Measurements from ENCODE around the gene MMUT. TPM values are rescaled to one million over a fixed set of nuclear protein-coding genes. Genes with fewer than 3 reads are reported as not detected.

MMUT gene
- polyA plus RNA-seq, 1 experiment: 10.2 TPM

- Histone ChIP-seq H3K4me3 (ENCODE audit: low read depth, low read length) (no peak overlapping the region), H3K27me3 (ENCODE audit: control insufficient read depth, insufficient read depth, low read length) (no peaks in the 10 kb centered on the region), H3K36me3 (ENCODE audit: control insufficient read depth, insufficient read depth, low read length) (no peaks in the 10 kb centered on the region)
- POLR2A ChIA-PET: no interaction called here
- TF ChIP-seq, protein P1, sequence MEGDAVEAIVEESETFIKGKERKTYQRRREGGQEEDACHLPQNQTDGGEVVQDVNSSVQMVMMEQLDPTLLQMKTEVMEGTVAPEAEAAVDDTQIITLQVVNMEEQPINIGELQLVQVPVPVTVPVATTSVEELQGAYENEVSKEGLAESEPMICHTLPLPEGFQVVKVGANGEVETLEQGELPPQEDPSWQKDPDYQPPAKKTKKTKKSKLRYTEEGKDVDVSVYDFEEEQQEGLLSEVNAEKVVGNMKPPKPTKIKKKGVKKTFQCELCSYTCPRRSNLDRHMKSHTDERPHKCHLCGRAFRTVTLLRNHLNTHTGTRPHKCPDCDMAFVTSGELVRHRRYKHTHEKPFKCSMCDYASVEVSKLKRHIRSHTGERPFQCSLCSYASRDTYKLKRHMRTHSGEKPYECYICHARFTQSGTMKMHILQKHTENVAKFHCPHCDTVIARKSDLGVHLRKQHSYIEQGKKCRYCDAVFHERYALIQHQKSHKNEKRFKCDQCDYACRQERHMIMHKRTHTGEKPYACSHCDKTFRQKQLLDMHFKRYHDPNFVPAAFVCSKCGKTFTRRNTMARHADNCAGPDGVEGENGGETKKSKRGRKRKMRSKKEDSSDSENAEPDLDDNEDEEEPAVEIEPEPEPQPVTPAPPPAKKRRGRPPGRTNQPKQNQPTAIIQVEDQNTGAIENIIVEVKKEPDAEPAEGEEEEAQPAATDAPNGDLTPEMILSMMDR (IDR thresholded peaks at IDR 0.05; ENCODE audit: insufficient read depth, low read depth, low read length): no peak
- DNase-seq (ENCODE audit: low read depth): no peak
- CTCF ChIA-PET: no interaction called here
These were observed 5.0 kb upstream of the MMUT start for GRCh38 chr6:49468042-49468441.

- no peaks in the 10 kb centered on the region for H3K36me3 ChIP-seq (ENCODE audit: control insufficient read depth, insufficient read depth, low read length)
- no peak overlapping the region for H3K4me3 ChIP-seq (ENCODE audit: low read depth, low read length)
- TF ChIP-seq, protein P1 (IDR thresholded peaks at IDR 0.05; ENCODE audit: insufficient read depth, low read depth, low read length): no peak
- H3K27me3 ChIP-seq (ENCODE audit: control insufficient read depth, insufficient read depth, low read length): no peaks in the 10 kb centered on the region
- POLR2A ChIA-PET: no interaction called here
- CTCF ChIA-PET: interaction anchor here (0.6 kb wide), 1 partner anchor 376 kb away, joined by 3 read pairs; no protein-coding TSS in a partner anchor
- no peak for DNase-seq (ENCODE audit: low read depth)
These were observed 1.6 kb upstream of the MMUT start for GRCh38 chr6:49464691-49465090.

DNA sequence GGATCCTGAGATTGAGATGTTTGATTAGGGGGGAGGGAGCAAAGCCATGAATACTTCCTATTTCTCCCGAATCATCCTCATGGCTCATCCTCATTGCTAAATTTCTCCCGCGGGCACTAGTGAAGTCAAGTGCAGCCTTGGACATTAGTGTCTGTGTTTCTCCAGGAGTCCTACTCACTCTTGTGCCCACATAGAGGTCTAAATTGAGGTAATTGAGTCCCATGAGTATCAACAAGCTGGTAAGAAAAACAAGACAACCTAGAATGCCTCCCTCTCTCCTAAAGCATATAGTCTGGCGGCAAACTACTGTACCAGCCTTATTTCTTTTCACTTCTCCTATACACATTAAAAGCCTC is 537 bp upstream of the MMUT start:
- TF ChIP-seq, protein P1 (IDR thresholded peaks at IDR 0.05; ENCODE audit: insufficient read depth, low read depth, low read length): no peak
- Histone ChIP-seq H3K4me3 (ENCODE audit: low read depth, low read length) (peak overlapping the region; percentile 55), H3K27me3 (ENCODE audit: control insufficient read depth, insufficient read depth, low read length) (no peaks in the 10 kb centered on the region), H3K36me3 (ENCODE audit: control insufficient read depth, insufficient read depth, low read length) (no peaks in the 10 kb centered on the region)
- no peak for DNase-seq (ENCODE audit: low read depth)
- ChIA-PET POLR2A (no interaction called here), CTCF (no interaction called here)

DNA sequence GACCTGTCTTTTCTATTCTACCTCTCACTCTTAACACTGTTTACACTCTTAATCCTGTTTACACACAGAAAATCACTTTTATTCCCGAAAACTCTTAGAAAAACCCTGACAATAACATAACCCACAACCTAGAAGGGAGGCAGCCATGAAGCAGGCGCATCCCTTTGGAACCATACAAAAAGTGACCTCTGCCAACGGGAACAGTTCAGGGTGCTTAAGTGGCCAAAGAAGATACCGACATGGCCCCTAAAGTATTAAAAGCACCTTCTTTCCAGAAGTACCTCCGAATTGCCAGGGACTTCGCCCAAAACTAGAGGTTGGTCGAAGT is 490 bp downstream of the MMUT start:
- no peaks in the 10 kb centered on the region; the same call in 1 of the 2 replicates for H3K36me3 ChIP-seq (ENCODE audit: control insufficient read depth, insufficient read depth, low read length)

GRCh38 chr6:49462071-49462470 is 982 bp downstream of the MMUT start:
- DNase-seq (ENCODE audit: low read depth): no peak
- Histone ChIP-seq H3K4me3 (ENCODE audit: low read depth, low read length) (peak overlapping the region; percentile 55), H3K36me3 (ENCODE audit: control insufficient read depth, insufficient read depth, low read length) (no peaks in the 10 kb centered on the region; the same call in 1 of the 2 replicates), H3K27me3 (ENCODE audit: control insufficient read depth, insufficient read depth, low read length) (no peaks in the 10 kb centered on the region)
- POLR2A ChIA-PET: no interaction called here
- CTCF ChIA-PET: no interaction called here
- TF ChIP-seq, protein P1 (IDR thresholded peaks at IDR 0.05; ENCODE audit: insufficient read depth, low read depth, low read length): no peak

More for the DNA sequence above, 490 bp downstream of the MMUT start:
- peak overlapping the region; percentile 55 for H3K4me3 ChIP-seq (ENCODE audit: low read depth, low read length)
- TF ChIP-seq, protein P1 (IDR thresholded peaks at IDR 0.05; ENCODE audit: insufficient read depth, low read depth, low read length): no peak
- no peaks in the 10 kb centered on the region for H3K27me3 ChIP-seq (ENCODE audit: control insufficient read depth, insufficient read depth, low read length)
- no peak for DNase-seq (ENCODE audit: low read depth)
- ChIA-PET POLR2A (no interaction called here), CTCF (no interaction called here)

All from BJ (cell line).